ENCODE data around the gene MIA3. TPM values are rescaled to one million over a fixed set of nuclear protein-coding genes. Genes with fewer than 3 reads are reported as not detected.

Gene MIA3
- polyA plus RNA-seq, 4 donors = 14.3 to 58.8 (median 23.0) TPM

DNA sequence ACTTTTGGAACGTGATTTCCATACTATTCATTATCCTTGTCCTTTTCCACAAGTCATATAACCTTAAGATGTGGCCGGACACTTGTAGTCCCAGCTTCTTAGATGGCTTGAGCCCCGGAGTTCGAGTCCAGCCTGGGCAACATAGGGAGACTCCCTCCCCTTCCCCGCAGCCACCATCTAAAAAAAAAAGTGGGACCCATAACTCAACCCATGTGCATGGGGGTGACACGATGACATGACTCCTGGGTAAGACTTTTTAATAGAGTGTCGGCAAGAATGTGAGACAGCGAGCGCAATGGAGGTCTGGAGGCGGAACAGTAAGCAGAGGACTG lies 25.7 kb downstream of the MIA3 start:
- H3K27me3 ChIP-seq (ENCODE audit: control insufficient read depth in 3 of 3, insufficient read depth in 3 of 3, low read length in 3 of 3) = no peaks in the 10 kb centered on the region
- 3 to 6% (median 3%) methylated on average over 10 of the region's 10 CpGs for WGBS, 3 donors
- peaks cover 0 to 5% (median 0%) of the 10 kb centered on the region in 3 donors for H3K36me3 ChIP-seq (ENCODE audit: control insufficient read depth in 3 of 3, insufficient read depth in 2 of 3, low read depth in 1 of 3, low read length in 3 of 3)
- FAIRE-seq = no peak
- peak overlapping the region; percentile 39 to 98 (median 68) for H3K4me3 ChIP-seq (ENCODE audit: low read depth in 1 of 3, low read length in 3 of 3)
- H3K4me1 ChIP-seq (ENCODE audit: control insufficient read depth in 3 of 3, insufficient read depth in 2 of 3, low read depth in 1 of 3, low read length in 2 of 3) = peaks cover 0 to 10% (median 0%) of the 10 kb centered on the region in 3 donors
- H3K9me3 ChIP-seq (ENCODE audit: control insufficient read depth in 2 of 2, insufficient read depth in 1 of 2, low read depth in 1 of 2, low read length in 1 of 2) = no peaks in the 10 kb centered on the region
- no peak for DNase-seq
- H3K27ac ChIP-seq (ENCODE audit: low read depth in 1 of 3, low read length in 2 of 3) = peak overlapping the region; percentile 87 to 99 (median 96)

DNA sequence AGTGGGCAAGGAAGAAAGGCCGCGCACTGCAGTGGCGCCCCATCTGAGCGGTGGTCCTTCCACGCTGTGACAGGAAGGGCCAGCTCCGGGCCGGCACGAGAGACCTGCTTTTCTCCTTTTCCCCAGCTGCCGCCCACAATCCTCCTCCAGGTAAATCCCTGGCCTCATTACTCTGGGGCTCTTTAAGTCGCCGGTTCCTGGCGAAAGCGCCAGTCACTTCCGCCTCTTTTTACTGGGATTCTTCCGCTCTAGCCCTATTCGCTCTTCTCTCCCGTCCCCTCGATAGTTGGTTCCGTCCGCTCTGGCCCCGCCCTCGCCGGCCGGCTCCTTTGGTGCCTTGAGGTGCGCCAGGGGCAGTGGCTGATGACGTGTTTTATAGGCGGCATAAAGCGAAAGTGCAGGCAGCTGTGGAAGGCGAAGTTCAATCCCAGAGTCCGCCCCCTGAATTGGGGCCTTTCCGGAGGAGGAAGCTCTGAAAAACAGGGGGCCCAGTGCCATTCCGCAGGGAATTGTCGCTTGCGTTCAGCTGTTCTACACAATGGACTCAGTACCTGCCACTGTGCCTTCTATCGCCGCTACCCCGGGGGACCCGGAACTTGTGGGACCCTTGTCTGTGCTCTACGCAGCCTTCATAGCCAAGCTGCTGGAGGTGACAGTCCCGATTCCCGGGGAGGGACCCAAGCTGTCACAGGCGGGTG lies 26.2 kb downstream of the MIA3 start:
- Histone ChIP-seq H3K4me3 (ENCODE audit: low read depth in 1 of 3, low read length in 3 of 3) (peak overlapping the region; percentile 60 to 98 (median 68)), H3K9me3 (ENCODE audit: control insufficient read depth in 2 of 2, insufficient read depth in 1 of 2, low read depth in 1 of 2, low read length in 1 of 2) (no peaks in the 10 kb centered on the region), H3K27ac (ENCODE audit: low read depth in 1 of 3, low read length in 2 of 3) (peak overlapping the region; percentile 87 to 100 (median 99)), H3K4me1 (ENCODE audit: control insufficient read depth in 3 of 3, insufficient read depth in 2 of 3, low read depth in 1 of 3, low read length in 2 of 3) (peaks cover 0 to 10% (median 0%) of the 10 kb centered on the region in 3 donors), H3K36me3 (ENCODE audit: control insufficient read depth in 3 of 3, insufficient read depth in 2 of 3, low read depth in 1 of 3, low read length in 3 of 3) (peaks cover 0 to 5% (median 0%) of the 10 kb centered on the region in 3 donors), H3K27me3 (ENCODE audit: control insufficient read depth in 3 of 3, insufficient read depth in 3 of 3, low read length in 3 of 3) (no peaks in the 10 kb centered on the region)
- FAIRE-seq (peak; percentile 62), DNase-seq (peak; percentile 99 to 100)
- 0% methylated on average over 42 of the region's 42 CpGs for WGBS, 3 donors

DNA sequence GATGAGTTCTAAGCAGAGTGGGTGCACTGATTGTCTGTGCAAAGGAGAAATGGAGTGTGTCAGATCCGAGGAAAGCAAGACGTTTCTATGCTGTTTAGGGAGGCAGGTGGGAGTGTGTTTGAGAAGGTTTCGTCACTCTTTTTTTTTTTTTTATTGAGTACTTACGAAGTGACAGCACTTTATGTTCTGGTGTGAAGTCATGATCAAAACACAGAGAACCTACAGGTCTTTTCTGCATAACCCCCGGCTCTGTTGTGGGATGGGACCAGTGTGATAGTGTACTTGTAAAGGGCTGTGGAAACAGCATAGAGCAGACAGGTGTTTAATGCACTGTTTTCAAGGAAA lies 26.7 kb downstream of the MIA3 start:
- Histone ChIP-seq H3K4me3 (ENCODE audit: low read depth in 1 of 3, low read length in 3 of 3) (peak overlapping the region; percentile 60 to 98 (median 68)), H3K9me3 (ENCODE audit: control insufficient read depth in 2 of 2, insufficient read depth in 1 of 2, low read depth in 1 of 2, low read length in 1 of 2) (no peaks in the 10 kb centered on the region), H3K4me1 (ENCODE audit: control insufficient read depth in 3 of 3, insufficient read depth in 2 of 3, low read depth in 1 of 3, low read length in 2 of 3) (peaks cover 0 to 10% (median 0%) of the 10 kb centered on the region in 3 donors), H3K27ac (ENCODE audit: low read depth in 1 of 3, low read length in 2 of 3) (peak overlapping the region; percentile 87 to 100 (median 99)), H3K27me3 (ENCODE audit: control insufficient read depth in 3 of 3, insufficient read depth in 3 of 3, low read length in 3 of 3) (no peaks in the 10 kb centered on the region), H3K36me3 (ENCODE audit: control insufficient read depth in 3 of 3, insufficient read depth in 2 of 3, low read depth in 1 of 3, low read length in 3 of 3) (peaks cover 0 to 9% (median 0%) of the 10 kb centered on the region in 3 donors)
- DNase-seq = no peak
- FAIRE-seq = no peak
- 0 to 3% (median 1%) methylated on average over 5 of the region's 5 CpGs for WGBS, 3 donors

- Histone ChIP-seq H3K27ac (ENCODE audit: low read depth in 1 of 3, low read length in 2 of 3) (no peak overlapping the region), H3K27me3 (ENCODE audit: control insufficient read depth in 3 of 3, insufficient read depth in 3 of 3, low read length in 3 of 3) (no peaks in the 10 kb centered on the region), H3K36me3 (ENCODE audit: control insufficient read depth in 3 of 3, insufficient read depth in 2 of 3, low read depth in 1 of 3, low read length in 3 of 3) (peaks cover 9 to 19% (median 12%) of the 10 kb centered on the region in 3 donors), H3K9me3 (ENCODE audit: control insufficient read depth in 2 of 2, insufficient read depth in 1 of 2, low read depth in 1 of 2, low read length in 1 of 2) (no peaks in the 10 kb centered on the region), H3K4me1 (ENCODE audit: control insufficient read depth in 3 of 3, insufficient read depth in 2 of 3, low read depth in 1 of 3, low read length in 2 of 3) (peaks cover 0 to 2% (median 0%) of the 10 kb centered on the region in 3 donors), H3K4me3 (ENCODE audit: low read depth in 1 of 3, low read length in 3 of 3) (no peak overlapping the region)
- WGBS, 3 donors = 91 to 96% (median 91%) methylated on average over 1 of the region's 1 CpG
- DNase-seq = no peak
- FAIRE-seq = no peak
Measured at GRCh38 chr1:222652676-222653075, 34.8 kb downstream of the MIA3 start.

- no peak for FAIRE-seq
Measured at GRCh38 chr1:222653178-222653827, 35.4 kb downstream of the MIA3 start.

GRCh38 chr1:222654849-222655248 lies 37.0 kb downstream of the MIA3 start:
- DNase-seq (peak; percentile 5 to 60), FAIRE-seq (peak; percentile 53)
- WGBS, 3 donors = 48 to 65% (median 56%) methylated on average over 5 of the region's 5 CpGs
- H3K9me3 ChIP-seq (ENCODE audit: control insufficient read depth in 2 of 2, insufficient read depth in 1 of 2, low read depth in 1 of 2, low read length in 1 of 2) = no peaks in the 10 kb centered on the region
- no peak overlapping the region for H3K27ac ChIP-seq (ENCODE audit: low read depth in 1 of 3, low read length in 2 of 3)
- no peaks in the 10 kb centered on the region for H3K27me3 ChIP-seq (ENCODE audit: control insufficient read depth in 3 of 3, insufficient read depth in 3 of 3, low read length in 3 of 3)
- peaks cover 10 to 22% (median 12%) of the 10 kb centered on the region in 3 donors for H3K36me3 ChIP-seq (ENCODE audit: control insufficient read depth in 3 of 3, insufficient read depth in 2 of 3, low read depth in 1 of 3, low read length in 3 of 3)
- no peak overlapping the region for H3K4me3 ChIP-seq (ENCODE audit: low read depth in 1 of 3, low read length in 3 of 3)
- H3K4me1 ChIP-seq (ENCODE audit: control insufficient read depth in 3 of 3, insufficient read depth in 2 of 3, low read depth in 1 of 3, low read length in 2 of 3) = peaks cover 0 to 2% (median 0%) of the 10 kb centered on the region in 3 donors

More at GRCh38 chr1:222653178-222653827, 35.4 kb downstream of the MIA3 start:
- Histone ChIP-seq H3K4me3 (ENCODE audit: low read depth in 1 of 3, low read length in 3 of 3) (no peak overlapping the region), H3K36me3 (ENCODE audit: control insufficient read depth in 3 of 3, insufficient read depth in 2 of 3, low read depth in 1 of 3, low read length in 3 of 3) (peaks cover 9 to 19% (median 12%) of the 10 kb centered on the region in 3 donors), H3K4me1 (ENCODE audit: control insufficient read depth in 3 of 3, insufficient read depth in 2 of 3, low read depth in 1 of 3, low read length in 2 of 3) (peaks cover 0 to 2% (median 0%) of the 10 kb centered on the region in 3 donors), H3K27me3 (ENCODE audit: control insufficient read depth in 3 of 3, insufficient read depth in 3 of 3, low read length in 3 of 3) (no peaks in the 10 kb centered on the region), H3K27ac (ENCODE audit: low read depth in 1 of 3, low read length in 2 of 3) (no peak overlapping the region), H3K9me3 (ENCODE audit: control insufficient read depth in 2 of 2, insufficient read depth in 1 of 2, low read depth in 1 of 2, low read length in 1 of 2) (no peaks in the 10 kb centered on the region)
- DNase-seq = no peak
- WGBS, 3 donors = 70 to 89% (median 71%) methylated on average over 2 of the region's 2 CpGs

DNA sequence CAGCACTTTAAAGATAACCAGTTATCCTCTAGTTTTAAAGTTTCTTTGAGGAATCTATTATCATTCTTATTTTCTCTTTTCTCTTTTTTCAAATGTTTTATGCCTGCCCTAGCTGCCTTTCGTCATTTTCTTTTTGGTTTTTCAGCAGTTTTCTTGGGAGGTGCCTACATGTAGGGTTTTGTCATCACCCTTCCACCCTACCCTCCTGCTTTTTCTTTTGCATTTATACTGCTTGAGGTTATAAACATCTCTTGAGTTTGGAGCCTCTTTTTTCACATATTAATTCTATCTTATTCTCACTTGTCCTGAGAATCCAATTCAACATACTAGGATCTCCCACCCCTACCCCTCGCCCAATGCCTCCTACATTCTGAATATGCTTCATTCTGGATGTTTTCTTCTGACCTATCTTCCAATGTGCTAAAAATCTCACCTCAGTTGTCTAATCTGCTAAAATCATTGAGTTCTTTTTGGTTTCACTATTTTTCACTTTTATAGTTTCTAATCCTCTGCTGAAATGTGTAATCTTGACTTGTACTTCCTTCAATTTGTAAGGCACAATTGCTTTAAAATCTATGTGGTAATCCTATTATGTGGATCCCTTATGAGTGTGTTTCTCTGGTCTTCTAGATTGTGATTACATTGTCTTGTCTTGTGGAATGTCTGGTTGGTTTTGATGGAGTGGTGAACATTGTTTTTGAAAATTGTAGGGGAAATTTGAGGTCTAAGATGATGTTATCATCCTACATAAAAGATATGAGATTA lies 38.7 kb downstream of the MIA3 start:
- Histone ChIP-seq H3K9me3 (ENCODE audit: control insufficient read depth in 2 of 2, insufficient read depth in 1 of 2, low read depth in 1 of 2, low read length in 1 of 2) (no peaks in the 10 kb centered on the region), H3K4me1 (ENCODE audit: control insufficient read depth in 3 of 3, insufficient read depth in 2 of 3, low read depth in 1 of 3, low read length in 2 of 3) (peaks cover 0 to 2% (median 0%) of the 10 kb centered on the region in 3 donors), H3K4me3 (ENCODE audit: low read depth in 1 of 3, low read length in 3 of 3) (no peak overlapping the region), H3K27me3 (ENCODE audit: control insufficient read depth in 3 of 3, insufficient read depth in 3 of 3, low read length in 3 of 3) (no peaks in the 10 kb centered on the region), H3K36me3 (ENCODE audit: control insufficient read depth in 3 of 3, insufficient read depth in 2 of 3, low read depth in 1 of 3, low read length in 3 of 3) (peaks cover 12 to 27% (median 17%) of the 10 kb centered on the region in 3 donors), H3K27ac (ENCODE audit: low read depth in 1 of 3, low read length in 2 of 3) (no peak overlapping the region)
- WGBS, 3 donors = 93 to 99% (median 97%) methylated on average over 2 of the region's 2 CpGs
- FAIRE-seq (no peak), DNase-seq (no peak)

- Histone ChIP-seq H3K4me1 (ENCODE audit: control insufficient read depth in 3 of 3, insufficient read depth in 2 of 3, low read depth in 1 of 3, low read length in 2 of 3) (peaks cover 0 to 2% (median 0%) of the 10 kb centered on the region in 3 donors), H3K36me3 (ENCODE audit: control insufficient read depth in 3 of 3, insufficient read depth in 2 of 3, low read depth in 1 of 3, low read length in 3 of 3) (peaks cover 15 to 30% (median 21%) of the 10 kb centered on the region in 3 donors), H3K27ac (ENCODE audit: low read depth in 1 of 3, low read length in 2 of 3) (no peak overlapping the region), H3K4me3 (ENCODE audit: low read depth in 1 of 3, low read length in 3 of 3) (no peak overlapping the region), H3K27me3 (ENCODE audit: control insufficient read depth in 3 of 3, insufficient read depth in 3 of 3, low read length in 3 of 3) (no peaks in the 10 kb centered on the region), H3K9me3 (ENCODE audit: control insufficient read depth in 2 of 2, insufficient read depth in 1 of 2, low read depth in 1 of 2, low read length in 1 of 2) (no peaks in the 10 kb centered on the region)
- WGBS, 3 donors = 76 to 91% (median 89%) methylated on average over 2 of the region's 2 CpGs
- DNase-seq (no peak), FAIRE-seq (no peak)
Measured at GRCh38 chr1:222657899-222658298, 40.0 kb downstream of the MIA3 start.

Measured in small intestine (tissue), 7 donors.